ENCODE data around the gene TRAPPC3. TPM values are rescaled to one million over a fixed set of nuclear protein-coding genes. Genes with fewer than 3 reads are reported as not detected.

TRAPPC3 gene
- total and polyA plus RNA-seq, 4 donors: 37.3 to 83.9 (median 61.3) TPM

- Histone ChIP-seq H3K27me3 (ENCODE audit: control insufficient read depth in 3 of 3, insufficient read depth in 3 of 3, low read length in 2 of 3) (no peaks in the 10 kb centered on the region), H3K36me3 (ENCODE audit: control insufficient read depth in 4 of 4, insufficient read depth in 4 of 4, low read length in 4 of 4) (peaks cover 0 to 18% (median 7%) of the 10 kb centered on the region in 4 donors), H3K9ac (ENCODE audit: insufficient read depth in 1 of 2, low read length in 2 of 2) (no peak overlapping the region), H3K4me1 (ENCODE audit: control insufficient read depth in 5 of 5, insufficient read depth in 5 of 5, low read length in 5 of 5) (peaks cover 0 to 30% (median 0%) of the 10 kb centered on the region in 5 donors), H3K9me3 (ENCODE audit: control insufficient read depth in 4 of 4, insufficient read depth in 3 of 4, low read length in 3 of 4) (no peaks in the 10 kb centered on the region), H3K4me3 (no peak overlapping the region), H3K27ac (ENCODE audit: low read depth in 1 of 2, low read length in 1 of 2) (peak overlapping the region in 1 of 2 donors; percentile 59)
- no peak for DNase-seq
- ATAC-seq (ENCODE audit: insufficient read depth, low FRiP score): no peak
- 68 to 74% methylated on average over 6 of the region's 6 CpGs for WGBS, 2 donors
- TF ChIP-seq CTCF (IDR thresholded peaks at IDR 0.05; ENCODE audit: control extremely low read depth, extremely low read depth): no peak
These were observed 14.0 kb downstream of the TRAPPC3 start for GRCh38 chr1:36135330-36135667.

GRCh38 chr1:36134505-36135329 lies 14.6 kb downstream of the TRAPPC3 start:
- H3K36me3 ChIP-seq (ENCODE audit: control insufficient read depth in 4 of 4, insufficient read depth in 4 of 4, low read length in 4 of 4): peaks cover 0 to 18% (median 7%) of the 10 kb centered on the region in 4 donors
- no peaks in the 10 kb centered on the region for H3K9me3 ChIP-seq (ENCODE audit: control insufficient read depth in 4 of 4, insufficient read depth in 3 of 4, low read length in 3 of 4)
- ATAC-seq (ENCODE audit: insufficient read depth, low FRiP score) (no peak), DNase-seq (peak; percentile 59 to 73 (median 68))
- peak; percentile 42 for TF ChIP-seq CTCF (IDR thresholded peaks at IDR 0.05; ENCODE audit: control extremely low read depth, extremely low read depth)
- no peak overlapping the region for H3K4me3 ChIP-seq
- 54 to 59% methylated on average over 7 of the region's 7 CpGs for WGBS, 2 donors
- no peak overlapping the region for H3K9ac ChIP-seq (ENCODE audit: insufficient read depth in 1 of 2, low read length in 2 of 2)
- peaks cover 0 to 30% (median 0%) of the 10 kb centered on the region in 5 donors for H3K4me1 ChIP-seq (ENCODE audit: control insufficient read depth in 5 of 5, insufficient read depth in 5 of 5, low read length in 5 of 5)
- peak overlapping the region in 1 of 2 donors; percentile 59 for H3K27ac ChIP-seq (ENCODE audit: low read depth in 1 of 2, low read length in 1 of 2)
- no peaks in the 10 kb centered on the region for H3K27me3 ChIP-seq (ENCODE audit: control insufficient read depth in 3 of 3, insufficient read depth in 3 of 3, low read length in 2 of 3)

- H3K27ac ChIP-seq (ENCODE audit: low read depth in 1 of 2, low read length in 1 of 2): no peak overlapping the region
- DNase-seq: no peak
- H3K27me3 ChIP-seq (ENCODE audit: control insufficient read depth in 3 of 3, insufficient read depth in 3 of 3, low read length in 2 of 3): no peaks in the 10 kb centered on the region
- H3K4me1 ChIP-seq (ENCODE audit: control insufficient read depth in 5 of 5, insufficient read depth in 5 of 5, low read length in 5 of 5): peaks cover 0 to 30% (median 0%) of the 10 kb centered on the region in 5 donors
- no peak overlapping the region for H3K4me3 ChIP-seq
- H3K36me3 ChIP-seq (ENCODE audit: control insufficient read depth in 4 of 4, insufficient read depth in 4 of 4, low read length in 4 of 4): peaks cover 0 to 15% (median 7%) of the 10 kb centered on the region in 4 donors
- no peak for TF ChIP-seq CTCF (IDR thresholded peaks at IDR 0.05; ENCODE audit: control extremely low read depth, extremely low read depth)
- H3K9ac ChIP-seq (ENCODE audit: insufficient read depth in 1 of 2, low read length in 2 of 2): no peak overlapping the region
- whole genome bisulfite sequencing, 2 donors: 80 to 86% methylated on average over 6 of the region's 6 CpGs
- no peak for ATAC-seq (ENCODE audit: insufficient read depth, low FRiP score)
- no peaks in the 10 kb centered on the region for H3K9me3 ChIP-seq (ENCODE audit: control insufficient read depth in 4 of 4, insufficient read depth in 3 of 4, low read length in 3 of 4)
These were observed 15.3 kb downstream of the TRAPPC3 start for GRCh38 chr1:36134031-36134430.

All from lung (tissue), 12 donors.